ENCODE measurements around the gene SFT2D2. TPM values are rescaled to one million over a fixed set of nuclear protein-coding genes. Genes with fewer than 3 reads are reported as not detected.

SFT2D2 gene
- total RNA-seq, 3 donors from 2014 or later, result 39.3 to 70.4 (median 42.2) TPM

GRCh38 chr1:168230709-168231108 is 4.9 kb downstream of the SFT2D2 start:
- peaks cover 0 to 13% of the 10 kb centered on the region in 2 donors for H3K4me1 ChIP-seq
- no peak for DNase-seq (ENCODE audit: low spot score in 2 of 2)
- H3K9me3 ChIP-seq, result no peaks in the 10 kb centered on the region
- peak overlapping the region in 1 of 3 donors; percentile 13 for H3K4me3 ChIP-seq
- H3K27ac ChIP-seq, result peak overlapping the region; percentile 29 to 91
- intact Hi-C loops (cut with DNase I; ENCODE audit: low total_unique reads), result no loop called here
- H3K27me3 ChIP-seq, result no peaks in the 10 kb centered on the region
- H3K36me3 ChIP-seq, result peaks cover 7% of the 10 kb centered on the region
- no peak for TF ChIP-seq CTCF (IDR thresholded peaks at IDR 0.05)
- no peak for TF ChIP-seq POLR2AphosphoS5 (IDR thresholded peaks at IDR 0.05)
- TF ChIP-seq POLR2A (IDR thresholded peaks at IDR 0.05), result no peak

- H3K4me3 ChIP-seq, result no peak overlapping the region
- peaks cover 0 to 12% of the 10 kb centered on the region in 2 donors for H3K4me1 ChIP-seq
- no peaks in the 10 kb centered on the region for H3K9me3 ChIP-seq
- TF ChIP-seq POLR2AphosphoS5 (IDR thresholded peaks at IDR 0.05) (no peak), CTCF (IDR thresholded peaks at IDR 0.05) (no peak), POLR2A (IDR thresholded peaks at IDR 0.05) (no peak)
- intact Hi-C loops (cut with DNase I; ENCODE audit: low total_unique reads), result no loop called here
- no peaks in the 10 kb centered on the region for H3K27me3 ChIP-seq
- peaks cover 7% of the 10 kb centered on the region for H3K36me3 ChIP-seq
- H3K27ac ChIP-seq, result peak overlapping the region; percentile 15 to 27
- no peak for DNase-seq (ENCODE audit: low spot score in 2 of 2)
These were observed 9.2 kb downstream of the SFT2D2 start for GRCh38 chr1:168234846-168235547.

DNA sequence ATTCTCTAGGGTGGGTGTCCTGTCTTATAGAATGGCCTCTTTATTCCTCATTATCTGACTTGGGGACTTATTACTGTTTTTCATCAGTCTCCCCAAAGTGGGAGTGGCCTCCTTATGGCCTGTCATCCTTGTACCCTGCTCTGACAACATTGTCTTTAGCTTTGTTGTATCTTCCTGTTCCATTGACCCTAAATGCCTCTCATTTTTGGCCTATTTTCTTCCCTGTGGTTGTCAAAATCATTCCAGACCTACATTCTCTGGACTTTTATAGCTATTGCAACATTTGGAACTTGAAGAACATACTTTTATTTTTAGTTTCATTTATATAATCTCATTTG is 9.7 kb downstream of the SFT2D2 start:
- TF ChIP-seq POLR2AphosphoS5 (IDR thresholded peaks at IDR 0.05), result no peak
- no peak for TF ChIP-seq POLR2A (IDR thresholded peaks at IDR 0.05)
- no peak for TF ChIP-seq CTCF (IDR thresholded peaks at IDR 0.05)
- peaks cover 7% of the 10 kb centered on the region for H3K36me3 ChIP-seq
- no peak overlapping the region for H3K4me3 ChIP-seq
- H3K27ac ChIP-seq, result peak overlapping the region; percentile 15 to 27
- no peaks in the 10 kb centered on the region for H3K9me3 ChIP-seq
- intact Hi-C loops (cut with DNase I; ENCODE audit: low total_unique reads), result no loop called here
- H3K27me3 ChIP-seq, result no peaks in the 10 kb centered on the region
- DNase-seq (ENCODE audit: low spot score in 2 of 2), result no peak
- peaks cover 0 to 8% of the 10 kb centered on the region in 2 donors for H3K4me1 ChIP-seq

- Histone ChIP-seq H3K4me1 (peaks cover 0 to 8% of the 10 kb centered on the region in 2 donors), H3K9me3 (no peaks in the 10 kb centered on the region), H3K27ac (peak overlapping the region in 1 of 2 donors; percentile 59), H3K27me3 (no peaks in the 10 kb centered on the region), H3K36me3 (peaks cover 7% of the 10 kb centered on the region), H3K4me3 (no peak overlapping the region)
- TF ChIP-seq POLR2AphosphoS5 (IDR thresholded peaks at IDR 0.05), result no peak
- TF ChIP-seq POLR2A (IDR thresholded peaks at IDR 0.05), result no peak
- TF ChIP-seq CTCF (IDR thresholded peaks at IDR 0.05), result no peak
- intact Hi-C loops (cut with DNase I; ENCODE audit: low total_unique reads), result no loop called here
- no peak for DNase-seq (ENCODE audit: low spot score in 2 of 2)
These were observed 10.1 kb downstream of the SFT2D2 start for GRCh38 chr1:168235937-168236336.

GRCh38 chr1:168236836-168237611 is 11.2 kb downstream of the SFT2D2 start:
- no peak for TF ChIP-seq CTCF (IDR thresholded peaks at IDR 0.05)
- TF ChIP-seq POLR2AphosphoS5 (IDR thresholded peaks at IDR 0.05), result no peak
- no peak for TF ChIP-seq POLR2A (IDR thresholded peaks at IDR 0.05)
- Histone ChIP-seq H3K36me3 (peaks cover 7% of the 10 kb centered on the region), H3K27ac (peak overlapping the region in 1 of 2 donors; percentile 57), H3K4me1 (peaks cover 0 to 8% of the 10 kb centered on the region in 2 donors), H3K27me3 (no peaks in the 10 kb centered on the region), H3K4me3 (no peak overlapping the region), H3K9me3 (no peaks in the 10 kb centered on the region)
- DNase-seq (ENCODE audit: low spot score in 2 of 2), result no peak
- intact Hi-C loops (cut with DNase I; ENCODE audit: low total_unique reads), result no loop called here
